ENCODE results near the gene FOXO3B.
"Not testable (repeated sequence)": the region's sequence is repeated elsewhere in the genome, so short reads cannot be mapped to it uniquely, and the experiment has no call there.

The FOXO3B gene

GRCh38 chr17:18672395-18673227 is 9.5 kb downstream of the FOXO3B start:
- H3K4me3 Mint-ChIP-seq, H3K27ac Mint-ChIP-seq, H3K9me3 Mint-ChIP-seq, H3K27me3 Mint-ChIP-seq, H3K4me1 Mint-ChIP-seq: not testable (repeated sequence)
- peaks cover 34% of the 10 kb centered on the region for H3K36me3 Mint-ChIP-seq

GRCh38 chr17:18668625-18669024 is 13.5 kb downstream of the FOXO3B start:
- H3K9me3 Mint-ChIP-seq, H3K27me3 Mint-ChIP-seq, H3K4me1 Mint-ChIP-seq, H3K4me3 Mint-ChIP-seq, H3K27ac Mint-ChIP-seq: not testable (repeated sequence)
- H3K36me3 Mint-ChIP-seq = peaks cover 23% of the 10 kb centered on the region

DNA sequence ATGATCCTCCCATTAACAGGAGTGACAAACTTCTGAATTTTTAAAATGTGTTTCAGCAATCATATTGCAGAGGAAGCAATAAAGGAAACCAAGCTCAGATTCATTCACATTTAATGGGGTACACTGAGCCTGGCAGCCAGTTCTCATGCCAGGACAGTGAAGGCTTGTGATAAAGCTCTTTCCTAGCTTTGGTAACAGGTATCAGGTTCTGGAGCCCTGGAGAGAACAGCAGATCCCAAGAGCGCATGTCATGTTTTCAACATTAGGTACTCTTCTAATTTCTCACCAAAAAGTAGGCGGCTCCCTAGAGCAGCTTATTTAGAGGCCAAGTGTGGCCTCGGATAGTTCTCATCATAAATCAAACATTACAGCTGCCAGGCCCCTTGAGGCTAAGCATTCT is 14.6 kb downstream of the FOXO3B start:
- H3K27ac Mint-ChIP-seq, H3K4me1 Mint-ChIP-seq, H3K9me3 Mint-ChIP-seq, H3K4me3 Mint-ChIP-seq, H3K27me3 Mint-ChIP-seq: not testable (repeated sequence)
- H3K36me3 Mint-ChIP-seq = peaks cover 25% of the 10 kb centered on the region

DNA sequence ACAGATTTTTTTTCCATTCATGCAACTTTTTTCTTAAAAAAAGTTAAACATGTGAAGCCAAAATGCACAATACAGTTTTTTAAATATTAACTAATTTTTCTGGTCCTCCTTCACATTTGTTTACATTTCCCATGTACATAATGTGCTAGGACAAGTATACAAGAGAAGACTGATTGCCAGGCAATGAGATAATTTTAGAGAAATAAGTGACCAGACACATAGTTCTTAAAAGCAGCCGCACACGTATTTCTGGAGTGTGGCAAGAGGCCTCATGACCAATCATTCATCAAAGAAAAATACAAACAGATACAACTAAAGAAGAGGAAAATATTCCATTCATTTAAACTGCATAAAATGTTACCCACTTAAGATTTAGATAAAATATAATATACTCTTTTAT is 15.8 kb downstream of the FOXO3B start:
- H3K9me3 Mint-ChIP-seq, H3K27ac Mint-ChIP-seq, H3K4me3 Mint-ChIP-seq, H3K27me3 Mint-ChIP-seq, H3K4me1 Mint-ChIP-seq: not testable (repeated sequence)
- H3K36me3 Mint-ChIP-seq = peaks cover 27% of the 10 kb centered on the region

GRCh38 chr17:18661924-18662624 is 20.0 kb downstream of the FOXO3B start:
- H3K9me3 Mint-ChIP-seq, H3K27ac Mint-ChIP-seq, H3K4me3 Mint-ChIP-seq, H3K4me1 Mint-ChIP-seq, H3K27me3 Mint-ChIP-seq, H3K36me3 Mint-ChIP-seq: not testable (repeated sequence)

DNA sequence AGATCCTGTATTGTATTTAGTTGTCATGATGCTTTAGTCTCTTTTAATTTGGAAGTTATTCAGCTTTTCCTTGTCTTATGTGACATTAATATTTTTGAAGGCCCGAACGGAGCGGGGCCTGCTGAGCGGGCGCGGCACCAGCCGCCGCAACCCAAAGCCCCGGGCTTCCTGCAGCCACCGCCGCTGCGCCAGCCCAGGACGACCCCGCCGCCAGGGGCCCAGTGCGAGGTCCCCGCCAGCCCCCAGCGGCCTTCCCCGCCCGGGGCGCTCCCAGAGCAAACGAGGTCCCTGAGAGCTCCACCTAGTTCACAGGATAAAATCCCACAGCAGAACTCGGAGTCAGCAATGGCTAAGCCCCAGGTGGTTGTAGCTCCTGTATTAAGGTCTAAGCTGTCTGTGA is 32.0 kb downstream of the FOXO3B start:
- not testable (repeated sequence) for H3K4me3 Mint-ChIP-seq, H3K27me3 Mint-ChIP-seq, H3K36me3 Mint-ChIP-seq, H3K4me1 Mint-ChIP-seq, H3K27ac Mint-ChIP-seq, H3K9me3 Mint-ChIP-seq

DNA sequence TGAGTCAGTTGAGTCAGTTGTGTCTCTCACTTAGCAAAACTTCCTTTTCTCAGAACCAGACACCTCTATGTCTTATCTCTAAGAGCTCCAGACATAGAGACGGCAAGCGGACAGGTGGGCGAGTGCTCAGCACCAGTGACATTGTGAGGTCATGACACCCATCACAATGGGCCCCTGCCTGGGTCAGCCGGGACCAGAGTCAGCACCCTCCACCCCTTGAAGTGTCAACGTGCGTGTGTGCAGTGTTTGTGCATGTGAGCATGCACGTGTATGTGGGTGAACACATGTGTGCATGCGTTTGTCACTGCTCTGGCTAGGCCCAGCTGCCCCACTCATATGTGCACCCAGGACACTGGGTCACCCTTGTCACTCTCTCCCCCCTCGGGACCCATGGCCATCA is 37.8 kb downstream of the FOXO3B start, which contains the start of gene TBC1D28:
TSS of gene TBC1D28 (minus strand) at position 101 of the 400 bp plus-strand sequence. CDS start 3,039 bp downstream, outside the sequence.
- H3K27ac Mint-ChIP-seq, H3K36me3 Mint-ChIP-seq, H3K4me3 Mint-ChIP-seq, H3K4me1 Mint-ChIP-seq, H3K9me3 Mint-ChIP-seq, H3K27me3 Mint-ChIP-seq: not testable (repeated sequence)

GRCh38 chr17:18643124-18643523 is 39.0 kb downstream of the FOXO3B start:
- H3K4me1 Mint-ChIP-seq, H3K36me3 Mint-ChIP-seq, H3K27ac Mint-ChIP-seq, H3K27me3 Mint-ChIP-seq, H3K4me3 Mint-ChIP-seq, H3K9me3 Mint-ChIP-seq: not testable (repeated sequence)

GRCh38 chr17:18638357-18638756 is 43.8 kb downstream of the FOXO3B start:
- H3K9me3 Mint-ChIP-seq, H3K4me1 Mint-ChIP-seq, H3K27me3 Mint-ChIP-seq, H3K36me3 Mint-ChIP-seq, H3K27ac Mint-ChIP-seq, H3K4me3 Mint-ChIP-seq: not testable (repeated sequence)

DNA sequence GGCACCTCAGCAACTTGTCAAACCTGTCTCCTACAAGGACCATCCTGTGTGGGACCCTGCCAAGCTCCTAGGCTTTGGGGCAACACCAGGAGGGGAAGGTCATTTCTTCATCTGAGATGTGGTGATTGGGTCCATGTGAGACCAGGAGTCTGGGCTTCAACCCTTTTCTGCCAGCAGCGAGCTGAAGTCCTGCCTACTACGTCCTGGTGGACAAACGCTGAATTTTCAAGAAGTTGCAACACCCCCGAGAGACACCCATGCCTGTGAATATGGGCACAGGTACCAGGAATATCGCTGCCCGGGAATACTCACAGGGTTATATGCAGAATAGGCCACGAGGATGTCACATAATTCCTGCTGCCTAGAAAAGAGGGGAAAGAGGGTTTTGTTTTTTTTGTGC is 45.9 kb downstream of the FOXO3B start:
- not testable (repeated sequence) for H3K36me3 Mint-ChIP-seq, H3K4me1 Mint-ChIP-seq, H3K9me3 Mint-ChIP-seq

DNA sequence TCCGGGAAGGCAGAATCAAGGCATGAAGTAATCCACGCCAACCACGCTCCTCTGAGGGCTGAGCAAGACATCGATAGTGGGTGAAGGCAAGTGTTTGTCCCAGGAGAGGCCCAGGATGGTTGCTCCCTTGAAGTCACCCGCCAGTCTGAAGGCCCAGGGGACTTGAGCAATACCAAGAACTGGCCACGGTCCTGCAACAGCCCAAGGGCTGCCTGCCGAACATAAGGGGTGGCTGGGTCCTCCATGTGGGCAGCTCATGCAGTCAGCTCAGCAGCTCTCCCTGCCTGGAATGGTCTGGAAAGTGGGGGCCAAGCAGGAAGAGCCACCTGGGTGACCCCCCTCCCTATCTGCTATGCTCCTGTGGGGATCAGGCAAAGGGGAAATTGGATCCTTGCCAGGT is 46.3 kb downstream of the FOXO3B start:
- not testable (repeated sequence) for H3K4me1 Mint-ChIP-seq, H3K9me3 Mint-ChIP-seq, H3K4me3 Mint-ChIP-seq, H3K27me3 Mint-ChIP-seq, H3K27ac Mint-ChIP-seq, H3K36me3 Mint-ChIP-seq

More for the DNA sequence above, 45.9 kb downstream of the FOXO3B start:
- not testable (repeated sequence) for H3K27me3 Mint-ChIP-seq, H3K27ac Mint-ChIP-seq, H3K4me3 Mint-ChIP-seq

DNA sequence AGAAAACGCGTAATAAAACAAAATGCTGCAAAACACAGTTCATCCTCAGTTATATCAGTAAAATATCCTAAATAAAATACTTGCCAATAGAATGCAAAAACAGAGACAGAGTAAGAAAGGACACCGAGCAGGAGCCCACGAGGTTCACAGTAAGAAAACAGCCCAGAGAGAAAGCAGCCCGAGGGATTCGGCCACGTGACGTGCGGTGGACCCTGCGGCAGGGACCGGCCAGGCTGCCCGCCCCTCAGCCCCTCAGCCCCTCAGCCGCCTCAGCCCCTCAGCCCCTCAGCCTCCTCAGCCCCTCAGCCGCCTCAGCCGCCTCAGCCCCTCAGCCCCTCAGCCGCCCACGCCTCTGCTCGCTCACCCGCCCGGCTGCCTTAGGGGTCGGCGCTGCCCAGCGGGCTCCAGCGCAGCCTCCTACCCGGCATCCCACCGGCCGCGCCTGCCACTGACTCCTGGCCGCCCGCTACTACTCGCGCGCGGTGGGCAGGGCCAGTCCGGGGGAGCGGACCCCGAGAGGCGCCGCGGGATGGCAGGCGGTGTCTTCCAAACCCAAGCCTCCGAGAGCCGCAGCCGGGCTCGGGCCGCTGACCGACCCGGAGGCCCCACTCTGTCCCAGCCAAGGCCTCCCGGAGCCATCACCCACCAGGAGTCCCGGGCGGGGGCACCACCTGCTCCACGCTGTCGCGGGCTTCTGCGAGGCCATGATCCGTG is 47.4 kb downstream of the FOXO3B start:
- not testable (repeated sequence) for H3K27me3 Mint-ChIP-seq, H3K9me3 Mint-ChIP-seq, H3K36me3 Mint-ChIP-seq, H3K27ac Mint-ChIP-seq, H3K4me1 Mint-ChIP-seq
- H3K4me3 Mint-ChIP-seq = peak overlapping the region; percentile 70

Data from activated naive CD4-positive, alpha-beta T cell treated with anti-CD3 and anti-CD28 coated beads, Interleukin-2, amount 50 U/mL, for 24 hours (primary cell).